OCI-LY1 (cell line): ENCODE measurements around the gene PTPN4.

ENCODE experiments used
- CTCF ChIP-seq: fragments of 200-600 bp; sonication (generic), shearing (Covaris generic); IDR thresholded peaks from 2 replicates; pipeline ENCODE4 v1.5.1; 2017; ENCODE audit warnings: mild to moderate bottlenecking, antibody characterized with exemption, low read length, moderate library complexity, mixed read lengths
- EZH2 ChIP-seq: fragments of 200-600 bp; sonication (generic), shearing (Covaris generic); IDR thresholded peaks from 2 replicates; pipeline ENCODE4 v1.8.0; 2017; ENCODE audit warnings: borderline replicate concordance, mixed run types, mild to moderate bottlenecking, antibody characterized with exemption, low read length, moderate library complexity, mixed read lengths

DNA sequence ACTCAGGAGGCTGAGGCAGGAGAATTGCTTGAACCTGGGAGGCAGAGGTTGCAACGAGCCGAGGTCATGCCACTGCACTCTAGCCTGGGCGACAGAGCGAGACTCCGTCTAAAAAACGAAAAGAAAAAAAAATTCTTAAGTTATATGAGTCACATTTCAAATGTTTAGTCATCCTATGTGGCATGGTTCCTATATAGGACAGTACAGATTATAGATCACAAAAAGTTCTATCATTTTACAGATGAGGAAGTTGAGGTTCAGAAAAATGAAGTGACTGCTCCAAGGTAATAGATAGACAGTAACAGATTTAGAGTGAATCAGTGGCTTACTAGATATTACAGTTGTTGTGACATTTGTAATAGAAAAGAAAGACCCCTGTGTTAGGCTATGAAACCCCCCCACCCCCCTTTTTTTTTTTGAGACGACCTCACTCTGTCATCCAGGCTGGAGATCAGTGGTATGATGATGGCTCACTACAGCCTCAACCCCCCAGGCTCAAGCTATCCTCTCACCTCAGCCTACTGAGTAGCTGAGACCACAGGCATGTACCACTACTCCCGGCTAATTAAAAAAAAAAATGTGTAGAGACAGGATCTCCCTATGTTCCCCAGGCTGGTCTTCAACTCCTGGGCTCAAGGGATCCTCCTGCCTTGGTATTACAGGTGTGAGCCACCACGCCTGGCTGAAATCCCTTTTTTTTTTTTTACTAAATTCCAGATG lies 22.7 kb downstream of the PTPN4 start:
- TF ChIP-seq CTCF (no peak), EZH2 (no peak)
